MV-4-11 (cell line): Measurements from ENCODE around the gene RCCD1.
"Not testable (repeated sequence)": the region's sequence is repeated elsewhere in the genome, so short reads cannot be mapped to it uniquely, and the experiment has no call there.

ENCODE experiments used
- DNase-seq: peaks from one replicate; lab custom pipeline; 2025; lab: John Stamatoyannopoulos, UW

Gene RCCD1

DNA sequence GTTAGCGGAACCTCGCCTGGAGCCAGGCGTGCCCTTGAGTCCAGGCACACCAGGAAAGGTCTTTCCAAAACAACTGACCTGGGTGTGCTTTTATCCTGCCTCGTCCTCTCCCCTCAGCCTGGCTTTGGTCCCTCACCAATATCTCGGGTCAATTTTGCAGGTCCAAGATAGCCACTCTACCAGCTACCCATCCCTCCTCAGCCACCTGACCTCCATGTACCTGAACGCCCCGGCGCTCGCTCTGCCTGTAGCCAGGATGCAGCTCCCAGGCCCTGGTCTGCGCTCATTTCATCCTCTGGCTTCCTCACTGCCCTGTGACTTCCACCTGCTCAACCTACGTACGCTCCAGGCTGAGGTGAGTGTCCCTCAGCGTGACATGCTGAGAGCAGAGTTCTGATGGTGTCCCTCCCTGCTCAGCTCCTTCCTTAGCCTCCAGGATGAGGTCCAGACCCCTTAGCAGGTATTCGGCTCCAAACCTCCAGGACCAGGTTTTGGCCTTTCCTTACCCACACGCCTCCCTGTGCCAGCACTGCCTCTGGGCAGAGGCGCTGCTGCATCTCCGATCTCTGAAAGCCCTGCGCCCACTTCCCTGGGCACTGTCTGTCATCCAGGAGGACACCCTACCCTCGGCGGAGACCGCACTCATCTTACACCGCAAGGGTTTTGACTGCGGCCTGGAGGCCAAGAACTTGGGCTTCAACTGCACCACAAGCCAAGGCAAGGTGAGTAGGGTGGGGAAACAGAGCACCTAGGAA, 36.5 kb upstream of the RCCD1 start:
- no peak for DNase-seq

DNA sequence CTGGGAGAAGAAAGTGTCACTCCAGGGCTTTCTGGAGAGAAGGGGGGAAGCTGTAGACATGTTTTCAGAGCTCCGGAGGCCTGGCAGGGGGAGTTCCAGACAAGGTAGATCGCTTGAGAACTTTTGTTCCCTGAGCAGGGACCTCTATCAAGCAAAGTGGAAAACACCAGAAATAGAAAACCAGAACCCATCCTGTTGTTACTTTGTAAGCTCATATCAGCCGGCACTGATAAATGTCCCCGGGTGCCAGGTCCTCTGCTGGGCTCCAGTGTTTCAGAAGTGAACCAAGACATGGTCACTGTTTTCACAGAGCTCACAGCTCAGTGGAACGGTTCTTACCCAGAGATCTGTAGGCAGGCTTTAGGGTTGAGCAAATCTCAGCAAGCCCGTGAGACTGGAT, 35.8 kb upstream of the RCCD1 start:
- no peak for DNase-seq

DNA sequence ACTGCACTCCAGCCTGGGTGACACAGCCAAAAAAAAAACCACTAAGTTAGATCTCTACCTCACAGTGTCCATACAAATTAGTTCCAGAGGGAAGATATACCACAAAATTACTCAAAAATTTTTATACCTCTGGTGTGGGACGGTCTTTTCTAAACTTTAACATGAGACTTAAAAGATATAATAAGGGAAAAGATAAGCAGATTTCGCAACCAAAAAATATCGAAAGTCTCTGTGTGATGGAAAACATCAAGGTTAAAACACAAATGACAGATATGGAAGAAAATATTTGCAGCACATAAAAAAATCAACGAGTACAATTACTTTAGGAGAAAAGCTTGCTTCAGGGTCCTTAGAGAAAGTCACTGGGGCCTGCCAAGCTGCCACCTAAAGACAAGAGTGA, 32.8 kb upstream of the RCCD1 start:
- DNase-seq: no peak

DNA sequence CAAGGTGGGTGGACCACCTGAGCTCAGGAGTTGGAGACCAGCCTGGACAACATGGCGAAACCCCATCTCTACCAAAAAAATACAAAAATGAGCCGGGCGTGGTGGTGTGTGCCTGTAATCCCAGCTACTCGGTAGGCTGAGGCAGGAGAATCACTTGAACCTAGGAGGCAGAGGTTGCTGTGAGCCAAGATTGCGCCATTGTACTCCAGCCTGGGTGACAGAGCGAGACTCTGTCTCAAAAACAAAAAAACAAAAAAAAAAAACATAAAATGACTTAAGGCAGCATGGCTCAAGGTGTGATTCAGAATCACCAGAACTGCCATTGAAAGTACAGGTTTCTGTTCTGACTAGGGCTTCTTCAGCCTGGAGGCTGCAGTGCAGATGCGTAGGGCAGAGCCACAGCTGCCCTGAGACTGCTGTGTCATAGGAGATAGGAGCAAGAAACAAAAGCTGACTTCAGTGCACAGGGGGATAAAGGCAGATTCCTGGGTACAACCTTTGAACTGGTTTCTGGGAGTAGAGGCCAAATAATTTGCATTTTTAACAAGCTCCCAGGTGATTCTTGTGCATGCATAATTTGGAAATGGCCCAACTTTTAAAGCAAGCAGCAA, 31.9 kb upstream of the RCCD1 start:
- not testable (repeated sequence) for DNase-seq

GRCh38 chr15:90924375-90924774, 30.3 kb upstream of the RCCD1 start:
- DNase-seq: no peak

- not testable (repeated sequence) for DNase-seq
Observed at GRCh38 chr15:90926766-90927165, 27.9 kb upstream of the RCCD1 start.

- peak; percentile 53 for DNase-seq
Observed at GRCh38 chr15:90928106-90928505, 26.6 kb upstream of the RCCD1 start.

DNA sequence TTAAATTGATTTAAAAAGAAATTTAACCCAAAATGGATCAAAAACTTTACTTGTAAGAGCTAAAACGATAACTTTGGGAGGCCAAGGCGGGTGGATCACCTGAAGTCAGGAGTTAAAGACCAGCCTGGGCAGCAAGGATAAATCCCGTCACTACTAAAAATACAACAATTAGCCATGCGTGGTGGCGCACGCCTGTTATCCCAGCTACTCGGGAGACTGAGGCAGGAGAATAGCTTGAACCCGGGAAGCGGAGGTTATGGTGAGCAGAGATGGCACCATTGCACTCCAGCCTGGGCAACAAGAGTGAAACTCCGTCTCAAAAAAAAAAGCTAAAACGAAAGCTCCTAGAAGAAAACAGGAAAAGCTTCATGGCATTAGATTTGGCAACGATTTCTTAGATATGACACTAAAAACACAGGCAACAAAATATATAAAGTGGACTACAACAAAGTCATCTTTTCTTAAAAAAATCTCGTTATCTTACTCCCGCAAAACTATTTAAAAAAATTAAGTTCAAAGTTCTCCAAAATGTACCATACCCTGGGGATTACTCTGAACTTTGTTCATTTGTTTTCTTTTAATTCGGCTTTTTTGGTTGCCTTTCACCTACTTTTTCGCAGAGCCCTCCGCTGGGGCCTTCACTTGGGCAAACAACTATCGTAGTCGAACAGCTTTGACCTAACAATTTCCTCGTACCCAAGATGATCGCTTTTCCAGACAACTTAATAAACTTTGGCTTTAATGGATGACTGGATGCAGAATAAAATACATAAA, 25.3 kb upstream of the RCCD1 start:
- peak; percentile 13 for DNase-seq

DNA sequence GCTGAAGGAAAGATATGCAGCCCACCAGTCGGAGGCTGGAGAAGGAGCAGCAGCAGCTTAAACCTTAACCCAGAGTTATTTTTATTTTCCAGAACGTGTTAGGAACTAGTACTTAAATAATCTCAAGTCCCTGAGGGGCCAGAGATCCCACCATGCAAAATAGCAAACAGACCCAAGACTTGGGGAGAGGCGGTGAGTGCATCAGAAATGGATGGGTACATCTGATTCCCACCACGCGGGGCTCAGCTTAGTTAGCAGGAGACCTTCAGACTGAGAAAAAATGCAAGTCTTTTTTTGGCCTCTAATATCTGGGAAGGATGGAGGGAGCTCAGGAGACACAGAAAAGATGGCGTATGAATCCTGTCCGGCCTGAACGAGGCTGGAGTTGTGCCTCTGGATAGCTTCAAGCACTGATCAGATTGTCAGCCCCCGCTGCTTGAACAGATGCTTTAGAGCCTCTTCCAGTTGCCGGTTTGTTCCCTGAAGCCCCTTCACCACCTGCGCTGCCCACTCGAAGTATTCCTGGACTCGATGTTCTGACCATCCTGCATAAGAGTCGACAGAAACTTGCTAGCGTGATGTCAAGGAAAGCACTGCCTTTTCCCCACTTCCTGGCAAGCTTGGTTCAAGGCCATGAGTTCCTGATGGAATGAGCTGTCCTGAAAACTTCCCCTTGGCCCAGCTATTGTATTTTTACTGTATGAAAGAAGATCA, 23.7 kb upstream of the RCCD1 start:
- DNase-seq: peak; percentile 36

DNA sequence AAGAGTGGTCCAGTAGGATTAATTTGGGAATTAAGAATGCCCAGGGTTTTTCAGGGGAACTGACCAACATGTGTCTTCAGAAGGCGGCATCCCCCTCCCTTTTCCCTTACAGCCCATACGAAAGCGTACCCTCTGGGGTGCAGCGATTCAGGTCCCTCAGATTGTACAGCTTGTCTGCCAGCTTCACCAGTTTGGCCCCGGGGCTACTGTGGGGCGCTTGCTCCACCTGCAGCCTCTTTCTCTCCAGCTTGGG, 23.2 kb upstream of the RCCD1 start:
- DNase-seq: no peak

DNA sequence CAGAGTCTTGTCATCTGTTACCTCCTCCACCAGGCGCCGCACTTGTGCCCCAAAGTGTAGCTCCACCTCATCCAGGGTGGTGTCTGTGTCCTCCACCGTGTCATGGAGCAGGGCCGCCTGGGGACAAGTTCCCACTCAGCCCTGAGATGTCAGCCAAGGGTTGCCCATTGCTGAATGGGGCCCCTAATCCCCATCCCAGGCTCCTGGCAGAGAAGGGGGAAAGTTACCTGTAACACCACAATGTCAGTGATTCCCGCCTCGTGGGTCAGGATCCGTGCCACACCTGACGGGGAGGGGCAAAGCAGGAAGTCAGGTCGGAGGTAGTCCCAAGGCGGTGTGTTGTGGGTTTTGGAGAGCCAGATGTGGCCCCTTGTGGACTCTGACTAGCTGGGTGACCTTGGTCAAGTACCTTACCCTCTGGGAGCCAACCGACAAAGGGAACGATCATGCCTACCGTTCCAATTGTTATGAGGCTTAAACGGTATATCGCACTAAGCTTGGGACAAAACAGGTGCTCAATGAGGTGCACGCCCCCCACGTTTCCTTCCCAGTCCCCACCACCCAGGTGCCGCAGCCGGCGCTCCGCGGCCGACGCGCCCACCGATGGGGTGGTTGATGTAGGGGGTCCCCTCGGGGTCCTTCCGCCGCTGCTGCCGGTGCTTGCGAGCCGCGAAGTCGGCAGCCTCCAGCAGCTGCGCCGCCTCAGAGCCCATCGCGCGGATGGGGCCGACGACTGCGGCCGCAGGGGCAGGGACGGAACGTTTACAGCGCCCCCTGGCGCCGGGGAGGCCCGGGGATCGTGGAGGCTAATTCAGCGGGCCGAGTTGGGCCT, 22.6 kb upstream of the RCCD1 start, which contains the start of gene HDDC3:
TSS of gene HDDC3 (minus strand) at position 722 of the 832 bp plus-strand sequence. CDS start at position 713, 9 bp downstream.
- peak; percentile 83 for DNase-seq

DNA sequence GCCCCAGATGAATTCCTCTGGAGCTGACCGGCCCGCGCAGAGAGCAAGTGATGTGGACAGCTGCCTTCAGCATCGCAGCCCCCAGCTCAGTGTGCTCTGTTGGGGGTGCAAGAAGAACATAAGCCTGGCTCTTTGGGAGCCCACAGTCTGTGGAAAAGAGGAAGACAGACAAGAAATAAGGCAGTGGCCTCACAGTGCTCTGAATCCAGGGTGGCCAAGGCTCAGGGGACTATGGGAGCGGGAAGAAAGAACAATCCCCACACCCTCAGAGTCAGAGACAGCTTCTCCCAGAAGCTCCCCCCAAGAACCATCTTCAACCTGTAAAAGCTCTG, 22.1 kb upstream of the RCCD1 start:
- DNase-seq: no peak

DNA sequence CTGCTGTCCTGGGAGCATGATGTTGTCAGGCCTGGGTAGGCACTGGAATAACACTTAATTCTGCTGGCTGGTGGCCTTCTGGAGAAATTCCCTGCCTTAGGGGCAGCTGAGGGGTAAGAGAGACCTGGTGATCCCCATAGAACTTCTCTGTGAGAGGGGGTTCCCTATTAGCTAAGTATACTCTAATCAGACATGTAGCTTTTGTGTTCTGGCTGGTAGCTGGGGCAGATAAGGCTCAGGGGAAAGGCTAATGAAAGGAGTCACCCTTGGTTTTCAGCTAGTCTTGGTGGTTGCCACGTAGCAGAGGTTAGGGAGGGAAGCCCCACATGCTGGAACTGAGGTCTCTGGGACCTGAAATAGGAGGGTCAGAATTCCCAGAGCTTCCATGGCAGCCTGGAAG, 21.4 kb upstream of the RCCD1 start:
- no peak for DNase-seq

GRCh38 chr15:90934256-90934948, 20.3 kb upstream of the RCCD1 start:
- peak; percentile 83 for DNase-seq

DNA sequence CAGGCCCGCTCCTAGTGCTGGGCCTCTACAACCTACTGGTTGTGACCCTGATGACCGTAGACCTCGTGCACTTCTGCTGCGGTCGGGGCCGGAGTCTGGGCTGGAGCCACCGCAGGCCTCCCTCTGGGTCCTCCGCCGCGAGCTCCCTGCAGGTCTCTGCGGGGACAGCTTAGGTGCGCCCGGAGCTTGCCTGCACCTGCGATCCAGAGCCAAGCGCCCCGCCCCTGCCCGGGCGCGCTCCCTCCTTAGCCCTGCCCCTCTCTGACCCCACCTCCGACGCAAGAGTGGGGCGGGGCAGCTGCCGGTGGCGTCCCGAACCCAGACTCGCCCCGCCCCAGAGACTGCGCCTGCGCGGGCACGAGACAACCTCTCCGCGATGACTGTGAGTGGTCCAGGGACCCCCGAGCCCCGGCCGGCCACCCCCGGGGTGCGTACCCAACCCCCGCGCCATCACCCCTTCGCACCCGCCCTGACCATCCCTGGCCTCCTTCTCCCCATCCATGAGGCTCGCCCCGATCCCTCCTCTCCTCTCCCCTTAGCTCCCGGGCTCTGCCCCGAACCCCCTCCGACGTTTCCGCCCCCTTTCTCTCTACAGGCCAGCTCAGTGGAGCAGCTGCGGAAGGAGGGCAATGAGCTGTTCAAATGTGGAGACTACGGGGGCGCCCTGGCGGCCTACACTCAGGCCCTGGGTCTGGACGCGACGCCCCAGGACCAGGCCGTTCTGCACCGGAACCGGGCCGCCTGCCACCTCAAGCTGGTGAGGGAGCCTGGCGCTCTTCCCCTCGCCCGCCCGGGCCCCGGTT, 19.5 kb upstream of the RCCD1 start, which contains the start of gene UNC45A:
TSS of gene UNC45A (plus strand) at position 337 of the 803 bp plus-strand sequence. CDS start at position 377, 40 bp downstream.
- DNase-seq: peak; percentile 67

DNA sequence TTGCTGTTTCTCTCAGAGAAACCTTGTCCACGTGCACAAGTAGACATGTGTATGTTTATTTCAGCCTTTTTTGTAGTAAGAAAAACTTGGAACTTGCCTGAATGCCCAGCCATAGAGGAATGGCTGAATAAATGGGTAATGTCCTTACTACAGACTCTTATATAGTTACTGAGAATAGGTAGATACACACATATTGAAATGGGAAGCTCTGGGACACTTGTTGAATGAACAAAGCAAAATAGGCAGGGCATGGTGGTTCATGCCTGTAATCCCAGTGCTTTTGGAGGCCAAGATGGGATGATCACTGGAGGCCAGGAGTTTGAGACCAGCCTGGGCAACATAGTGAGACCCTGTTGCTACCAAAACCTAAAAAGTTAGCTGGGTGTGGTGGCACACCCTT, 17.9 kb upstream of the RCCD1 start:
- DNase-seq: no peak

- no peak for DNase-seq
Observed at GRCh38 chr15:90938261-90938660, 16.4 kb upstream of the RCCD1 start.

- DNase-seq: no peak
Observed at GRCh38 chr15:90939756-90940155, 14.9 kb upstream of the RCCD1 start.

- no peak for DNase-seq
Observed at GRCh38 chr15:90941038-90941437, 13.6 kb upstream of the RCCD1 start.
